Right lobe of liver (tissue), 6 donors: ENCODE results near the gene GABRR3. TPM values are rescaled to one million over a fixed set of nuclear protein-coding genes. Genes with fewer than 3 reads are reported as not detected.

Experiments
- ATAC-seq, 4 donors: fragments of 200-7000 bp; cut with Tn5 transposase; one replicate each; pipeline ENCODE4 v1.9.1; 2020; ENCODE audit warnings: mild to moderate bottlenecking in 4 of 4, moderate library complexity in 4 of 4
- DNase-seq, 3 donors: peaks; one replicate each; pipeline ENCODE4 v3.0.0-alpha.2; 2020
- H3K27ac ChIP-seq, 3 donors: fragments of 200-600 bp; one replicate each; pipeline ENCODE4 v1.8.0; 2022
- H3K27me3 ChIP-seq, 2 donors: fragments of 200-600 bp; one replicate each; pipeline ENCODE4 v1.8.0; 2022
- H3K36me3 ChIP-seq, 4 donors: fragments of 200-600 bp; sonication (generic) in 1 of 4; one replicate each; pipeline versions ENCODE4 v1.5.1 to v1.8.0; 2017 to 2022; ENCODE audit warnings: control low read depth in 1 of 4
- H3K4me1 ChIP-seq, 4 donors: fragments of 200-600 bp; sonication (generic) in 1 of 4; one replicate each; pipeline versions ENCODE4 v1.5.1 to v1.8.0; 2017 to 2022; ENCODE audit warnings: control low read depth in 1 of 4
- H3K4me3 ChIP-seq, 3 donors: fragments of 200-600 bp; one replicate each; pipeline ENCODE4 v1.8.0; 2022
- H3K9me3 ChIP-seq, 4 donors: fragments of 200-600 bp; sonication (generic) in 1 of 4; one replicate each; pipeline versions ENCODE4 v1.5.1 to v1.8.0; 2017 to 2022; ENCODE audit warnings: control low read depth in 1 of 4
- POLR2A ChIP-seq: fragments of 450-650 bp; IDR thresholded peaks from one replicate; pipeline ENCODE4 v1.6.1; 2017; ENCODE audit warnings: antibody characterized with exemption, mild to moderate bottlenecking
- WGBS: methylation state at CpG from one replicate; pipeline ENCODE4 v1.1.6; 2018; ENCODE audit warnings: low coverage, low lambda C conversion rate; ENCODE audit not compliant: insufficient coverage; ENCODE audit errors: missing lambda C conversion rate; 5-methylcytosine and 5-hydroxymethylcytosine counted together
- intact Hi-C, 2 donors: fragments of 100-400 bp; cut with DNase I; formaldehyde crosslinking; loops; one replicate each; pipeline versions ENCODE4 v1.11.2 to v1.14.1; 2022
- total RNA-seq, 6 experiments: library from RNA; depleted of rRNA in 2 of 6; stranded (reverse); fragments of >200 nt in 2 of 6; fragmentation: NEBNext Ultra II Directional in 3 of 6; extraction: Animal tissue kit (Norgen Biotek cat#: 25700) in 3 of 6; gene quantifications; one replicate each; pipeline versions ENCODE4 v1.1.0 to v1.2.4, GENCODE V29; 2016 to 2023
- TF ChIP-seq, protein P1 (sequence below), 4 donors: fragments of 200-600 bp in 3 of 4; fragments of 450-650 bp in 1 of 4; IDR thresholded peaks; one replicate each; pipeline versions ENCODE4 v1.5.1 to v1.8.0; 2016 to 2022; ENCODE audit warnings: antibody characterized with exemption in 4 of 4, mild to moderate bottlenecking in 2 of 4
- donor health status: DM: no; HTN: yes; CAD: no.
- donor health status: DM: no; HTN: no; CAD: no.
- donor health status: DM: no; HTN: no; CAD: no.
- donor health status: DM: no; HTN: yes; CAD: no.
- donor health status: DM: no; HTN: yes; CAD: no.

GABRR3 gene
- total RNA-seq, 6 experiments from 2014 or later: 0.51 TPM; not detected in 5

DNA sequence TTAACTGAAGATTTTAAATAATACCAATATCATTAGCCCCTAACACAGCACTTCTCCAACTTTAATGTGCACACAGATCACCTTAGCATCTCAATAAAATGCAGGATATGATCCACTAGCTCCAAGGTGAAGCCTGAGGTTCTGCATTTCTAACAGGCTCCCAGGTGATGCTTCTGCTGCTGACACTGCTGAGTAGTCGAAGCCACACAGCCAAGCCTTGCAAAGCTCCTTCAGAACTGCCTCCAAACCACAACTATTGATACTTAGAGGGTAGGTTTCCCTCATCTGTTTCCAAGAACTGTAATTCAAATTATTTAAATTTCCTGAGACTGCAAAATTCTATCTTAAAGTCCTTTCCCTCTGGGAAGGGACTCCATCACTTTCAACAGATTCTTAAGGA lies 66.7 kb downstream of the GABRR3 start:
- ATAC-seq: no peak
- no peaks in the 10 kb centered on the region for H3K27me3 ChIP-seq
- DNase-seq: no peak
- intact Hi-C loops: no loop called here
- TF ChIP-seq, protein P1, sequence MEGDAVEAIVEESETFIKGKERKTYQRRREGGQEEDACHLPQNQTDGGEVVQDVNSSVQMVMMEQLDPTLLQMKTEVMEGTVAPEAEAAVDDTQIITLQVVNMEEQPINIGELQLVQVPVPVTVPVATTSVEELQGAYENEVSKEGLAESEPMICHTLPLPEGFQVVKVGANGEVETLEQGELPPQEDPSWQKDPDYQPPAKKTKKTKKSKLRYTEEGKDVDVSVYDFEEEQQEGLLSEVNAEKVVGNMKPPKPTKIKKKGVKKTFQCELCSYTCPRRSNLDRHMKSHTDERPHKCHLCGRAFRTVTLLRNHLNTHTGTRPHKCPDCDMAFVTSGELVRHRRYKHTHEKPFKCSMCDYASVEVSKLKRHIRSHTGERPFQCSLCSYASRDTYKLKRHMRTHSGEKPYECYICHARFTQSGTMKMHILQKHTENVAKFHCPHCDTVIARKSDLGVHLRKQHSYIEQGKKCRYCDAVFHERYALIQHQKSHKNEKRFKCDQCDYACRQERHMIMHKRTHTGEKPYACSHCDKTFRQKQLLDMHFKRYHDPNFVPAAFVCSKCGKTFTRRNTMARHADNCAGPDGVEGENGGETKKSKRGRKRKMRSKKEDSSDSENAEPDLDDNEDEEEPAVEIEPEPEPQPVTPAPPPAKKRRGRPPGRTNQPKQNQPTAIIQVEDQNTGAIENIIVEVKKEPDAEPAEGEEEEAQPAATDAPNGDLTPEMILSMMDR (IDR thresholded peaks at IDR 0.05): no peak
- TF ChIP-seq POLR2A: no peak
- no peak overlapping the region for H3K4me3 ChIP-seq
- peaks cover 0 to 4% (median 0%) of the 10 kb centered on the region in 4 donors for H3K36me3 ChIP-seq
- H3K9me3 ChIP-seq: no peaks in the 10 kb centered on the region
- no peak overlapping the region for H3K27ac ChIP-seq
- peaks cover 0 to 9% (median 3%) of the 10 kb centered on the region in 4 donors for H3K4me1 ChIP-seq
- no CpG with 5 or more reads among the region's 1 CpG for WGBS

DNA sequence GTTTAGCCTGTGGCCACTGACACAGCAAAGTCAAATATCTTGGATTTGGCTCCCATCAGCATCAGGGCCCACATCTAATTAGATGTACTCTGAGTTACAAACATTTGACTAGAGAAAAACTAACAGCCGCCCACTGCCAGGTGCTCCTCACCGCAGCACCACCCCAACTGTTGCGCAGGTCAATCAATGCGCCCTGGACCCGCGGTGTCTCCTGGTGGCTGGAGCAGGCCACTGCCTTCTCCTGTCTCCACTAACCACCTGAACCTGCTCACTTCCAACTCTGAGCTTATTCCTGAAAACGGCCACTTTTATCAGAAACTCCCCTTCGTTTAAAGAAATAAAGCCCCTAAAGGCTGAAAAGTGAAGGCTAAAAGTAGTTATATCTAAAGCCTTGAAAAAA lies 67.1 kb downstream of the GABRR3 start:
- Histone ChIP-seq H3K9me3 (no peaks in the 10 kb centered on the region), H3K36me3 (peaks cover 0 to 4% (median 0%) of the 10 kb centered on the region in 4 donors), H3K27me3 (no peaks in the 10 kb centered on the region), H3K4me3 (no peak overlapping the region), H3K27ac (no peak overlapping the region), H3K4me1 (peaks cover 0 to 9% (median 3%) of the 10 kb centered on the region in 4 donors)
- WGBS: 72% methylated on average over 8 of the region's 8 CpGs
- intact Hi-C loops: no loop called here
- DNase-seq: peak in 2 of 3 donors; percentile 54 to 72
- TF ChIP-seq POLR2A: no peak
- TF ChIP-seq, protein P1 (IDR thresholded peaks at IDR 0.05): peak; percentile 29 to 55 (median 38)
- peak in 3 of 4 donors; percentile 32 to 66 (median 55) for ATAC-seq

DNA sequence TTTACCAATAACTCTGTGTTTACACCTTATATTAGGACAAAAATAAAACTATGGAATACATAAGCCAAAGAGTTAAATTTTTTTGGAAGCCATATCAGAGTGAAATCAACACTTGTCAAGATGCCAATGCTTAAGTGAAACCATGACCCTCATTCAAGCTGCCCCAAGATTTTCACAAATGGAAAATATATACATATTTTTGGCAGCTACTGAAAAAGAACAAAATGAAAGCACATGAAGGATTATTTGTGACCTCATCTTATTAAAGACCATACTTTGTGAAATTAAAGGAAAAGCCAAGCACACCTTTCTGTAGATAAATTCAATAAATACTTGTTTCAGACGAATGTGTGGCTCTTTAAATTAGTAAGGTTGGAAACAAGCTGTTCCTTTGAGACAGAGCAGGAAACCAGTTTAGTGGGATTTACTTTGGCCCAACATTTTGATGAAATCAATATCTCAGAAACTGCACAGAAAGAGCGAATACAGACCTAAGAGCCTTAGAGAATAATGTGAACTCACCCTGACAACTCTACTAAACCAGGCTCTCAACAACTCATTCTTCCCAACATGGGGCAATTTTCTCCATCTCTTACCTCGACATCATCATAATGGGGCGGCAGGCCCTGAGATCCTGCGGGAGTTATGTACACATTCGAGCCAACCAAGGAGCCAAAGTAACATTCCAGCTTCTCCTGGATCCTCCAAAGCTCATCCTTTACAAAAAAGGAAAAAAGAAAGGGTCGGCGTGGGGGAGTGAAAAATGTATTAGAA lies 73.9 kb downstream of the GABRR3 start:
- no peaks in the 10 kb centered on the region for H3K9me3 ChIP-seq
- intact Hi-C loops: no loop called here
- no peak overlapping the region for H3K27ac ChIP-seq
- no peaks in the 10 kb centered on the region for H3K27me3 ChIP-seq
- H3K36me3 ChIP-seq: peaks cover 0 to 12% (median 3%) of the 10 kb centered on the region in 4 donors
- 76% methylated on average over 8 of the region's 8 CpGs for WGBS
- peak in 2 of 4 donors; percentile 28 to 43 for ATAC-seq
- no peak for DNase-seq
- peaks cover 0 to 8% (median 0%) of the 10 kb centered on the region in 4 donors for H3K4me1 ChIP-seq
- TF ChIP-seq, protein P1 (IDR thresholded peaks at IDR 0.05): no peak
- TF ChIP-seq POLR2A: no peak
- H3K4me3 ChIP-seq: no peak overlapping the region

DNA sequence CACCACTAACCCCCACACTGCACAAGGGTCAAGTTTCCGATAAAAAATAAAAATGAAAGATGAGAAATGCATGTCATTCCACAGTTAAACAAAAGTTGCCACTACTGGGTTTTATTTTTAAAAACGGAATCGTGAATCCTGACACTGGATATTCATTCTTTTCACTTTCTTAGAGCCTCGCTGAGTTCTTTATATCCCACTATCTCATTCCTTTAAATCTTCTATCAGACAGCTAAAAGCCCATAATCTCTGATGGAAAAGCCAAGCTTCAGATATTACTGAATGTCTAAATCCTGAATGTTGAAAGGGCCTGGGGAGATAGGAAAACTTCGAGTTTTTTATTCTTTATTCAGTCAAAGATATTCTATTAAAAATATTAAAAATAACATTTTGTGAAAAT lies 74.6 kb downstream of the GABRR3 start:
- Histone ChIP-seq H3K27me3 (no peaks in the 10 kb centered on the region), H3K36me3 (peaks cover 0 to 12% (median 2%) of the 10 kb centered on the region in 4 donors), H3K4me1 (peaks cover 0 to 8% (median 0%) of the 10 kb centered on the region in 4 donors), H3K4me3 (no peak overlapping the region), H3K9me3 (no peaks in the 10 kb centered on the region), H3K27ac (no peak overlapping the region)
- intact Hi-C loops: no loop called here
- DNase-seq: no peak
- TF ChIP-seq, protein P1 (IDR thresholded peaks at IDR 0.05): no peak
- no peak for TF ChIP-seq POLR2A
- no peak for ATAC-seq
- WGBS: 95% methylated on average over 5 of the region's 5 CpGs
